Stimulated activated CD8-positive, alpha-beta memory T cell treated with anti-CD3 and anti-CD28 coated beads, Interleukin-4, amount 100 ng/mL, for 1 hour (primary cell): Measurements from ENCODE around the gene PRDM15.

Experiments
- DNase-seq, 2 donors: peaks; one replicate each; pipeline ENCODE4 v3.0.0-alpha.2; 2020; ENCODE audit warnings: low read depth in 2 of 2, low spot score in 1 of 2

The PRDM15 gene

GRCh38 chr21:41913230-41913629 is 34.1 kb upstream of the PRDM15 start:
- DNase-seq: no peak

GRCh38 chr21:41908829-41909228 is 29.7 kb upstream of the PRDM15 start:
- DNase-seq: no peak

- no peak for DNase-seq
Measured at GRCh38 chr21:41907496-41908258, 28.5 kb upstream of the PRDM15 start.

- no peak for DNase-seq
Measured at GRCh38 chr21:41906770-41907169, 27.6 kb upstream of the PRDM15 start.

GRCh38 chr21:41903559-41904351 is 24.6 kb upstream of the PRDM15 start:
- no peak for DNase-seq

GRCh38 chr21:41902946-41903345 is 23.8 kb upstream of the PRDM15 start:
- DNase-seq: no peak

GRCh38 chr21:41901782-41902181 is 22.6 kb upstream of the PRDM15 start:
- DNase-seq: no peak

GRCh38 chr21:41901099-41901498 is 22.0 kb upstream of the PRDM15 start:
- no peak for DNase-seq

- DNase-seq: no peak
Measured at GRCh38 chr21:41900401-41900800, 21.3 kb upstream of the PRDM15 start.

GRCh38 chr21:41899426-41900202 is 20.5 kb upstream of the PRDM15 start:
- DNase-seq: no peak

- DNase-seq: no peak
Measured at GRCh38 chr21:41898998-41899397, 19.9 kb upstream of the PRDM15 start.

GRCh38 chr21:41897700-41898099 is 18.6 kb upstream of the PRDM15 start:
- no peak for DNase-seq

- no peak for DNase-seq
Measured at GRCh38 chr21:41897047-41897669, 18.0 kb upstream of the PRDM15 start.

GRCh38 chr21:41895643-41896493 is 16.7 kb upstream of the PRDM15 start:
- peak in 1 of 2 donors; percentile 40 for DNase-seq

GRCh38 chr21:41894922-41895557 is 15.9 kb upstream of the PRDM15 start:
- no peak for DNase-seq

GRCh38 chr21:41894511-41894910 is 15.4 kb upstream of the PRDM15 start:
- DNase-seq: no peak

- no peak for DNase-seq
Measured at GRCh38 chr21:41892726-41893125, 13.6 kb upstream of the PRDM15 start.

GRCh38 chr21:41891132-41891531 is 12.0 kb upstream of the PRDM15 start:
- no peak for DNase-seq

- no peak for DNase-seq
Measured at GRCh38 chr21:41890355-41890754, 11.2 kb upstream of the PRDM15 start.
